ENCODE data around the gene SUMO2.
"Not testable (repeated sequence)": the region's sequence is repeated elsewhere in the genome, so short reads cannot be mapped to it uniquely, and the experiment has no call there.

Gene SUMO2

DNA sequence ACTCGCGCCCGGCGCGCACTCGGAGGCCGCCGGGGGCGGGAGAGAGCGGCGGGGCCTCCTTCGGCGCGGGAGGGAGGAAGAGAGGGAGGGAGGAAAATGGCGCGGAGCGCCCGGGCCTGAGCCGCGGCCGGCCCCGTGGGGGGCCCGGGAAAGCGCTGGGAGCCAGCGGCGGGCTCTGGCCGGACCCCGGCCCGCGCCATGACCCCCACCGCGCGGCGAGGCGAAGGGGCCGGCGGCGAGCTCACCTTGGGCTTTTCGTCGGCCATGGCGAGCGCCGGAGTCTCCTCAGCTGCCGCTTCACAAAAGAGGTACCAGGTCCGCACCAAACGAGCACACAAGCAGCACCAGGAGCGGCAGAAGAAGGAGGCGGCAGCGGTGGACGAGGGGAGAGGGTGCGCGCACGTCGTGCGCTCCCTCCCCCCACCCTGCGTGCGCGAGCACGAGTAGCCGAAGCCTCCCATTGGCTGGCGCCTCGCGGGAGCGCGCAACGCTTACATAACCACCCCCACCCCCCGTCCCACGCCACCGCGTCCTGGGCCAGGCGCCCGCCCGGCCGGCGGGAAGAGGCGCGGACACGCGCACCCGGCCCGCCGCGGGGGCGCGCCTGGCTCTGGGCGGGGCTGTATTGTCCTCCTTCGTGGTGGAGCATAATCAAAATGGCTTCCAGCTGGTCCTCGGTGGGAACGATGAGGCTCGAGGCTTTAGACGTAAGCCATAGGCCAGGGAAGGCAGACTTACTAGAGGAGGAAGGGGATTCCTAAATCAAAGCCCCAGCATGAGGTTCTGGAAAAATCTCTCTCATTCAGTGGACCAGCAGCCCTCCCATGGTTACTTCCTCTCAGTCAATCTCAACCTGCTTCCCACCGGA, at the start of gene SUMO2:
Gene SUMO2, minus strand, starts transcription at position 391 of the 868 bp plus-strand sequence. Its CDS starts 125 bp downstream, at position 266.
- peak; percentile 90 for DNase-seq

DNA sequence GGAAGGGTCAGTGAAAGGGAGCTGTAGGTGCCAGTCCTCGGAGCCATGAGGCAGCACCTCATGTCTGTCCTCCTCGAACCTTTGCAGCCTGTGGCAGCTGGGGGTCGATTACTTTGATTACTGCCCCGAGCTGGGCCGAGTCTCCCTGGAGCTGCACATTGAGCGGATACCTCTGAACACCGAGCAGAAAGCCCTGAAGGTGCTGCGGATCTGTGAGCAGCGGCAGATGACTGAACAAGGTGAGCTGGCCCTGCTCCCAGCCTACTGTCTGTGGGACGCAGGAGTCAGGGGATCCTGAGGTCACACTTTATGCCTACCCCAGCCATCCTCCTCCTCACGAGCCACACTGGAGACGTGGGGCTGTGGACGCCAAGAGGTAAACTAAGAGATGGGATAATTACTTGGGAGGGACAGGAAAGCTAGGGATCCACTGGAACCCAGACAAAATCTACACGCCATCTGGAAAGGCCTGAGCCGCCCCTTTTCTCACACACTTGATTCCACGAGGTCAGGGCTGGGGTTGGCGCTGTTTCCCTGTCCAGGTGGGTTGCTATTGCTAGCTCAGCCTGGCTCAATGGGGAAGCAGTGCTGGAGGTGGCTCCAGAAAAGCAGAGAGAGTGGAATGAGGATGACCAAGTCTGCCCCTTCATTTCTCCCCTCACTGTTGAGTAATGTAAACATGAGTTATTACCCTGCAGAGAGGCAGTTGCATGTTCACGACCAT, 49.1 kb upstream of the SUMO2 start:
- no peak for DNase-seq

DNA sequence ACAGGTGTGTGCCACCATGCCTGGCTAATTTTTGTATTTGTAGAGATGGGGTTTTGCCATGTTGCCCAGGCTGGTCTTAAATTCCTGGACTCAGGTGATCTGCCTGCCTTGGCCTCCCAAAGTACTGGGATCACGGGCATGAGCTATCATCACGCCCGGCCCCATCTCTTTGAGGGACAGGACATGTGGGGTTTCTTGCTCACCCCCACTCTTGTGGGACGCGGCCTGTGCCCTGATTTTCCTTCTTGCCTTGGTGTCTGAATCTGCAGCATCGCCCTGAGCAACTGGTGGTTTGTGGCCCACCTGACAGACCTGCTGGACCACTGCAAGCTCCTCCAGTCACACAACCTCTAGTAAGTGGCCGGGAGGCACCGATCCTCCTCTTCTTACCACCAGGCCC, 48.3 kb upstream of the SUMO2 start:
- no peak for DNase-seq

DNA sequence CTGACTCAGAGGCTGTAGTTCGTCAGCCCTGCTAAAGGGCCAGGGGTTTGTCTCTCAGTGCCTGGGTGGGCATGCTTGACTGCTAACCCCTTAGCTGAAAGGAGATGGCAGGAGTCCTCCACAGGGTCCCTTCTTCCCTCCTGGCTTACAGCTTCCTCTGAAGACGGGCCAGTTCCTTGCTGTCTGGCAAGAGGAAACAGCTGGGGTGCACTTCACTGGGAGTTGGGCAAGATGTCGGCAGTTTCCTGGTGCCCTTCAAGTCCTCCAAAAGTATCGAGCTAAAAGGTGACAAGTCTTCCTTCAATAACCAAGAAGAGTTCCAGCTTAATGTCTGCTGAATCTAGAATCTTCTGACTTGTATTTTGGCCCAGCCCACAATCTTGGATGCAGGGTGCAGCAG, 46.1 kb upstream of the SUMO2 start:
- no peak for DNase-seq

DNA sequence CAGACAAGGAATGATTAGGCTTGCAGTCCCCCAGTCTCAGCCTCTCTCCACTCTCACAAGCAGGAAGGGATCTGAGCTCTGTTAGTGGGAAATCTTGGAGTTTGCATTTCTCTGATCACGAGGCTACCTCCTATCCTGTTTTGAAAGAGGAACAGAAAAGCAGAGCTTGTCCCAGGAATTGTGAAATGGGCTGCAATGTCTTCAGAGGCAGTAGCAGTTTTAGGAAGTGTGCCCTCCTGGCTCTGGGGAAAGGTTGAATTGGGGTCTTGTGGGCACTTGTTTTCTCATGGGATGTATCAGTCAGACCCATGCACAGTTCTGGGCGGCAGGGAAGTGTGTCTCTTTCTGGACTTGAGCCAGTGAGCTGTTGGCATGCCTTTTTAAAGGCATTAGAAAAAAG, 45.5 kb upstream of the SUMO2 start:
- DNase-seq: no peak

DNA sequence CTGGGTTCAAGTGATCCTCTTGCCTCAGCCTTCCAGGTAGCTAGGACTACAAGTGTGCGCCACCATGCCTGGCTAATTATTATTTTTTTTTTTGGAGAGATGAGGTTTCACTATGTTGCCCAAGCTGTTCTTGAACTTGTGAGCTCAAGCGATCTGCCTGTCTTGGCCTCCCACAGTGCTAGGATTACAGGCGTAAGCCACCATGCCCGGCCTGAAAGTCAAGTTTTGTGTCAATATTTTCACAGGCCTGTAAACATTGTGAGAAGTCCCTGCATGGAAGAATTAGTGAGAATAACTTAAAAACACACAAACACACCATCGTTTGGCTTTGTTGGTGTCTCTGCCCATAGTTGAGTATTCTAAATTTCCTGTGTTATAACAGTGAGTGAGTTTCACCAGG, 45.0 kb upstream of the SUMO2 start:
- DNase-seq: no peak

DNA sequence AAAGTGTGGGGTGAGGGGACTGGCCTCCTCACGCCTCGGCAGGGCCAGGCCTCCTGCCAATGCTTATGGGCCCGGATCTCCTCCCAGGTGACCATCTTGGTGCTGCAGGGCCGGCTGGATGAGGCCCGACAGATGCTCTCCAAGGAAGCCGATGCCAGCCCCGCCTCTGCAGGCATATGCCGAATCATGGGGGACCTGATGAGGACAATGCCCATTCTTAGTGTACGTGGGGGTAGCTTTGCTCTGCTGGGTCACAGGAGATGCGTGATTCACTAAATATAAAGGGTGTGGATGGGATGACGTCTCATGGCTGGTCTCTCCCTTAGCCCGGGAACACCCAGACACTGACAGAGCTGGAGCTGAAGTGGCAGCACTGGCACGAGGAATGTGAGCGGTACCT, 42.3 kb upstream of the SUMO2 start:
- no peak for DNase-seq

DNA sequence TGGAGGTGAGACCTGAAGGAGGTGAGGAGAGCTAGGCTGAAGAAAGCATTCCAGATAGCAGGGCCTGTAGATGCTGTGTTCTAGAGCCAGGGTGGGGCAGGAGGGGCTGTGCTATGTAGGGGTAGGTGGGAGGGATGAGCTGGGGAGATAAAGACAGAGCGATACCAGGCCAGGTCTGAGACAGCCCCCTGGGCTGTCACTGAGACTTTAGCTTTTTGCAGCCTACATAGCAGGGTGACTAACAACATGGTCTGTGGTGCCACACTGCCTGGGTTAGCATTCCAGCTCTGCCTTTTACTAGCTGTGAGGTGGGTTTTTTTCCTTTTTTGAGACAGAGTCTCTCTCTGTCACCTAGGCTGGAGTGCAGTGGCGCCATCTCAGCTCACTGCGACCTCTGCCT, 37.1 kb upstream of the SUMO2 start:
- no peak for DNase-seq

DNA sequence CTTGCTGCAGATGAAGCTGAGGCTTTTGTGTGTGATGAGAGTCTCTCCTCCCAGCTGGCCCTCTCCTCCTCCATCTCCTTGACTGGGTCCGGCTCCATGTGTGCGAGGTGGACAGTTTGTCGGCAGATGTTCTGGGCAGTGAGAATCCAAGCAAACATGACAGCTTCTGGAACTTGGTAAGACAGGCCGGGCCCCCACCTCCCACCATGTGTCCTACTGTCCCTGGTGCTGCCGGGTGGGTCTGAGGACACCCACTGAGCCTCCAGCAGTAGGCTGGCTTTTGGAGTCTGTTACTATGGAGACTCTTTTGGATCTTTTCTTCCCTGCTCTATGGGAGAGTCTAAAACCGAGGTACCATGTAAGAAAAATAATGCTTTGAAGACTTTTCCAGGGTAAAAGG, 35.4 kb upstream of the SUMO2 start:
- DNase-seq: no peak

DNA sequence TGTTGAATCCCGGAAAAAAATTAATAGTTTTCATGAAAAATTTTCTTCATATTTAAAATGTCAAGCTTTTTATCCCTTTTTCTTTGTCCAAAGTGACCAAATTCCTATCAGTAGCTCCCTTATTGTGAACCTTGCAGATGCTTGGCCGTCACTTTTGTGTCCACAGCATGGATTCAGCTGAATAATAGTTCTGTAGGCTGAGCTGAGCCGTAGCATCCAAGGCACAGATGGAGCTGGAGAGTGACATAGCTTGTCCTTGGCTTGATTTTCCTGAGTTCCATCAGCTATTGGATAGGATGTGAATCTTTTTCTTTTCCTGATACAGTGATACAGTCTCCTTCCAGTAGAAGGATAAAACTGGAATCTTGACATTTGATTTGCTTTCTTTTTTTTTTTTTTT, 26.3 kb upstream of the SUMO2 start:
- DNase-seq: no peak

DNA sequence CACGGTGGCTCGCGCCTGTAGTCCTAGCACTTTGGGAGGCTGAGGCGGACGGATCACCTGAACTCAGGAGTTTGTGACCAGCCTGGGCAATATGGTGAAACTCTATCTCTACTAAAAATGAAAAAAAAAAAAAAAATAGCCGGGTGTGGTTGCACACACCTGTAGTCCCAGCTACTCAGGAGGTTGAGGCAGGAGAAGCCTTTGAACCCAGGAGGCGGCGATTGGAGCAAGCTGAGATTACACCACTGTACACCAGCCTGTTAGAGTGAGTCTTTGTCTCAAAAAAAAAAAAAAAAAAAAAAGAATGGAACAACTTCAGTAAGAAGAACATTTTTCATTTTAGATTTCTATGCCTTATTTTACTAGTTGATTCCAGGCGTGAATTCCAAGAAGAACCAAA, 25.4 kb upstream of the SUMO2 start:
- DNase-seq: no peak

DNA sequence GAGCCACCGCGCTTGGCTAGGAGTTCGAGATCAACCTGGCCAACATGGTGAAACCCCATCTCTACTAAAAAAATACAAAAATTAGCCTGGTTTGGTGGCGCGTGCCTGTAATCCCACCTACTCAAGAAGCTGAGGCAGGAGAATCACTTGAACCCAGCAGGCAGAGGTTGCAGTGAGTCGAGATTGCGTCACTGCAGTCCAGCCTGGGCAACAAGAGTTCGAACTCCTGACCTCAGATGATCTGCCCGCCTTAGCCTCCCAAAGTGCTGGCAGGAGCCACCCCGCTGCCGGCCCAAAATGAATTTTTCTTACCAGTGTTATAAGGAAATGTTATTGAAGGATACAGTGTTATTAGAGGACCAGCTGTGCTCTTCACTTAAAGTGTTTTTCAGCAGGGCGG, 25.0 kb upstream of the SUMO2 start:
- DNase-seq: no peak

DNA sequence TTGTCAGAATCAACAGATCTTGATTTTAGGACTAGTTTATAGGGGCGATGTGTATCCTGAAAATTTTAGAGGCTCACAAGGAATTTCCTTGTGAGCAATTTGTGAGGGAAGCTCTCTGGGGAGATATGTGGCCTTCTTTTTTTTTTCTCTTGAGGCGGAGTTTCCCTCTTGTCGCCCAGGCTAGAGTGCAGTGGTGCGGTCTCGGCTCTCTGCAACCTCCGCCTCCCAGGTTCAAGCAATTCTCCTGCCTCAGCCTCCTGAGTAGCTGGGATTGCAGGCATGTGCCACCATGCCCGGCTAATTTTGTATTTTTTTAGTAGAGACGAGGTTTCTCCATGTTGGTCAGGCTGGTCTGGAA, 24.3 kb upstream of the SUMO2 start:
- not testable (repeated sequence) for DNase-seq

DNA sequence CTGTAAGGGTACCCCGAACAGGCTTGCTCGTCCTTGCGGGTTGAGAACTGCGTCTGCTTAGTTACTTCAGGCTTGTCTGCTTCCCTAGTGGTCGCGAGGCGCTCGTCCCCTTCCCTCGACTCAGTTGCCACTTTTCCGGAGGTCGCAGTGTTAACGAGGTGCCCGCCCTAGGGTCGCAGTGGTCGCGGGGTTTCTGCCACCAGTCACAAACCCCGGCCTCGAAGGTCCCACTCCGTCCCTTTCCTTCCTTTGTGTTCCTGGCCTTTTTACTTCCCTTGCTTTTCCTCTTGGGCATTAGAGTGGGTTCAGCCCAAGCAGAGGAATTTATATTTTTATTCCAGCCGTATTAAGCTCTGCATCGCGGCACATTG, 23.0 kb upstream of the SUMO2 start:
- DNase-seq: no peak

DNA sequence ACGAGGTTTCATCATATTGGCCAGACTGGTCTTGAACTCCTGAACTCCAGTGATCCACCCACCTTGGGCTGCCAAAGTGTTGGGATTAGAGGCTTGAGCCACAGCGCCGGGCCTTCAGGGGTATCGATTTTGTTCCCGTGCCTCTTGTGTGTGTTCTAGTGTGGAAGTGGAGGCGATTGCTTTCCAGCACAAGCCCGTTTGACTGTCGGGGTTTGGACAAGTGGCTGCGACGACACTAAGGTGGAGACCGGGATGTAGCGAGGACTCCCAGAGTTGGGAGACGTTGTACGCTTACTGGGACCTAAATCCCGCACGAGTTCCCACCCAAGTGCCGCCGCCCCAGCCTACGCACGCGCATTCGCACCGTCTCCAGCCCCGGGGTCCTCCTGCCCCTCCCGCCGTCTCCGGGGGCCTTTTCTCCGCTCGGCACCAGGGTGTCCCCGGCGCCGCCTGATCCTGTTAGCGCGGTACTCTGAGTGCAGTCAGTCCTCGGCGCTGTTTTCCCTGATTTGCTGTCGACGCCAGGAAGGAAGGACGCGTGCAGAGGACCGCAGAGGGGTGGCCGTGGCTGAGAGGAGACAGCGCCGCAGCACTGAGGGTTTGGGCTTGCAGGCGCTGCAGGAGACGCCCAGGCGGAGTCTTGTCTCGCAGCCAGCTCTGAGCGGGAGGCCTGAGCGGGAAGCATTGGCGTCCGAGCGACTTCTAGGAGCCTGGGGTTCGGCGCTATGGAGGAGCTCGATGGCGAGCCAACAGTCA, 22.5 kb upstream of the SUMO2 start, which contains the start of gene NUP85:
Gene NUP85, plus strand, starts transcription at position 643 of the 756 bp plus-strand sequence. Its CDS starts 83 bp downstream, at position 726.
- peak; percentile 95 for DNase-seq

DNA sequence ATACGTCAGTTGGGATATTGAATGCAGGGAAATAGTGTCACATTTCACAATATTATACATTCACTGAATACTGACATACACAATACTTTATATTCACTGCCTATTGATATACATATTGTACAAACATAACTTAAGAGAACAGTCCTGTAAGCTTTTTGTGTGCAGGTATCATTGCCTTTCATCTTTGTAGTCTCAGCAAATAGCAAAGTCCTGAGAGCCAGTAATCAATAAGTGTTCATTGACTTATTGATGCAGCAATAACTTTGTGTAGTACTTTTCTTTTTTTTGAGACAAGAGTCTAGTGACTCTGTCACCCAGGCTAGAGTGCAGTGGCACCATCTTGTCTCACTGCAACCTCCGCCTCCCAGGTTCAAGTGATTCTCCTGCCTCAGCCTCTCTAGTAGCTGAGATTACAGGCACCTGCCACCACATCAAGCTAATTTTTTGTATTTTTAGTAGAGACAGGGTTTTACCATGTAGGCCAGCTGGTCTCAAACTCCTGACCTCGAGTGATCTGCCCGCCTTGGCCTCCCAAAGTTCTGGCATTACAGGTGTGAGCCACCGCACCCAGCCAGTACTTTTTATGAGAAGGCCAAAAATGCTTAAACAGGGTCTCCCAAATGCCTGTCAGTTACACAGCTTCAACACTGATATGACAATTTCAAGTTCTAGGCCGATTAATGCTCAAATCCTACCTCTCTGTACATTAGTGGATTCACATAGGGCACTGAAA, 17.3 kb upstream of the SUMO2 start:
- DNase-seq: no peak

DNA sequence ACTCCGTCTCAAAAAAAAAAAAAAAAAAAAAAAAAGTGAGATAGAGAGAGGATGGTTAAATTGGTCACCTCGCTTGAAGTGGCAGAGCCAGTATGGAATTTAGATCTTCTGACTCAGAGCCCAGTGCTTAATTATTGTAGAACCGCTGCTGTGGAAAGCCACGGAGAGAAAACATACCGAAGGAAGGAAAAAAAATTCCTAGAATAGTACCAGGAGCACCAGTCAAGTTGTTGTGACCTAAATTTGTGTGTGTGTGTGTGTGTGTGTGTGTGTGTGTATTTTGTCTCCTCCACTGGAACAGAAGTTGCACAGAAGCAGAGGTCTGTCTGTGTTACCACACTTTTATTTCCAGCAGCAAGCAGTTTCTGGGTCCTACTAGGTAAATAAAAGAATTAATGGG, 12.1 kb upstream of the SUMO2 start:
- DNase-seq: no peak

DNA sequence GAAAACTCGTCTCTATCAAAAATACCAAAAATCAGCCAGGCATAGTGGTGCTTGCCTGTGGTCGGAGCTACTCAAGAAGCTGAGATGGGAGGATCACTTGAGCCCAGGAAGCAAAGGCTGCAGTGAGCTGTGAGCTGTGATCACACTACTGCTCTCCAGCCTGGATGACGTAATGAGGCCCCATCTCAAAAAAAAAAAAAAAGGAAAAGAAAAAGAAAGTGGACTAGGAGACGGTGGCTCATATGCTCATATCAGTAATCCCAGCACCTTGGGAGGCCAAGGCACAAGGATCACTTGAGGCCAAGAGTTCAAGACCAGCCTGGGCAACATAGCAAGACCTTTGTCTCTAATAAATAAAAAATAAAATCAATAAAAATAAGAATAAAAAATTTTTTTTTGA, 8.8 kb upstream of the SUMO2 start:
- DNase-seq: no peak

DNA sequence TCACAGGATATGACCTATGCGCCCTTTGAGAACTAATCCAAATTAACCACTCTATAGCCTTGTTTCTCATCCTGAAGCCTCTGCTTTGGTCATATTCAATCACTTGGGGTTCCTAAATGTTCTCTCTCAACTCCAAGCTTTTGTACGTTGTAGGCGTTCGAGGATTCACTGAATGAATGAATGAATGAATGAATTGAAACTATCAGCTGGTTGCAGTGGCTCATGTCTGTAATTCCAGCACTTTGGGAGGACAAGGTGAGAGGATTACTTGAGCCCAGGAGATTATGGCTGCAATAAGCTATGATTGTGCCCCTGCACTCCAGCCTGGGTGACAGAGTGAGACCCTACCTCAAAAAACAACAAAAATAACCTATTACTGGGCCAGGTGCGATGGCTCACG, 5.9 kb upstream of the SUMO2 start:
- DNase-seq: no peak

DNA sequence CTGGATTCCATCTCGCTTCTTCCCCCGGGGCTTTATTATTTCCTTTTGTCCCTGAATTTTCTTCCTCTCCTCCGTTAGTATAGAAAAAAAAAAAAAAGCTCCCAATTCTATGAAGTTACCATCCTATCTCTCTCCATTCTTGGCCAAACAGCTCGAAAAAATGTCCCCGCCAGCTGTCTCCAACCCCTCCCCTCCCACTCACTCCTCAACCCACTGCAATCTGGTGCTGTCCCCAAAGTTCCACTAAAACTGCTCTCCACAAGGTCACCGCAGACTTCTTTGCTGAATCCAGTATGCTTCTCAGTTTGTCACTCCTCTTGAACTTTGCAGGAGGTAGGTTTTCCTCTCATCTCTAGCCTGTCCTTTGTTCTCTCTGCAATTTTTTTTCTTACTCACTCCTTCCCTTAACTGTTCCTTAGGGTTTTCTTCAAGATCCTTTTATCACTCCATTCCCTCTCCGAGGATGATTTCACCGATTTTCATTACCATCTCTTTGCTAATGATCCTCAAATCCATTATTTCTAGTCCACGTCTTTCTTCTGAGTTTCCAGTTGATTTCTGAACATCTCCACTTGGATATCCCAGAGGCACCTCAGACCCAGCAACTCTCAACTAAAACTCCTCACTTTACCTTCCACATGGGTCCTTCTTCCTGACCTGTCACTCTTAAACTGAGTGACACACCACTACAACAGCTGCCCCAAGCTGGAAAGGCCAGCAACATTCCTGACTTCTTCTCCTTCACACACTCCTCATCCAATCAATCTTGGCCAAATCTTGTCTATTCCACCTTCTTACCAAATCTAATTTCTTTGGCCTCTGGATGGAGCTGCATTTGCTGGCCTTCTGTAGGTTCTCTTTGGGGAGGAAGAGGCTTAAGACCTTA, 1.5 kb upstream of the SUMO2 start:
- no peak for DNase-seq

DNA sequence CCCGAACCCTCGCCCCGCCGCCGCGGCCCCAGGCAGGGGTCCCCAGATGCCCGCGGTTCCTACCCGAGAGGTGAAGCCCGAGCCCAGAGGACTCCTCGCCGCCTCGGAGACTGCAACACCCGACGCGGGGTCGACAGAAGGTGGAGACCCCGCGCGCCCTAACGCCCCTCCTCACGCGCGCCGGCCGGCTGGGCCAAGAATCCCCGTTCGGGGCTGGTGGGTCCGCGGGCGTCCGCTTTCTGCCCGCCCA, 515 bp downstream of the SUMO2 start:
- DNase-seq: no peak

DNA sequence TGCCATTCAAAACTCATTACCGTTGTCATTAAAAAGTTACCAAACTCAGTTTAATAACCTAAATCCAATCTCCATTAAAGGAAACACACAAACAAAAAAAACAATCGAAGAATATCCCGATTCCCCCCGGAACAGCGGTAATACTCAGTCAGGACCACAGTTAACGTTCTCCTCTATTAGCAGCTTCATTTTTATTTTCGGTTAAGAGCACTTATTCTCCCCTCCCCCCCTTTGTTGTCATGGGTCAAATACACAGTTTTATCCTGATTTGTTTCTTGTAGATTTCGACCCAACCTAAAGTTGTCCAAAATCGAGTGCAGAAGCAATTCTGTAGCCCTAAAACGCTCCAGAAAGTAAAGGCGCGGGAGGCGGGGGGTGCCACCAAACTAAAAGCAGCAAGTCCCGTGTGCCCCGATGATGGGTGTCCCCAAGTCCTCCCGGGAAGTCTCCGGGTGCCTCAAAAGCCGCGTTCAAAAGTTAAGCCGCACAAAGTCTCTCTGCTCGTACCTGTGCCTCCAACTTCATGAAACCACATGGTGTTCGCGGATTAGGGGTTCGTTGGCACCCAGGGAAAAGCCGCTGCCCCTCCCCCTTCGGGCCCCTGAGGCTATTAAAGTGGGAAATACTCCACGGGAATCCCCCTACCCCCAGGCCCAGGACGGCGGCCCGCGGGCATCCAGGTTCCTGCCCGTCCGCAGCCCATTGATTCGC, 996 bp downstream of the SUMO2 start:
- DNase-seq: no peak
